Measurements from ENCODE around the gene GNA12. TPM values are rescaled to one million over a fixed set of nuclear protein-coding genes. Genes with fewer than 3 reads are reported as not detected.
A peak's percentile ranks its signal among the peaks of the same experiment; 100 is the strongest.

The GNA12 gene
- total RNA-seq, 4 donors from 2014 or later: 22.5 to 63.2 (median 35.1) TPM

DNA sequence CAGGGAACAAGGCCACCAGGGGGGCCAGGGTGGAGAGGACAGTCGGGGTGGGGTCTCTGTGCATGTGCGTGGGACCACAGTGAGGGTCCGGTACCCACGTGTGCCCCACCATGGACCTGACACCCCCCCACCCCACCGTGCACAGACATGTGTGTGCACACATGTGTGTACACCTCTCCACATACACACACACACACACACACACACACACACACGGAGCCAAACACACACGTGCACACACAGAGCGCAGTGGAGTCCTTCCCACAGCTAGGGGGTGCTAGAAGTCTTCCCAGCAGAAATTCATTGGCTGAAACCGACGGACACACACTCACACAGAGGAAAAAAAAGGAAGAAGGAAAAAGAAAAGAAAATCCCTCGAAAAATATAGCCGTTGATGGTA, 42.8 kb upstream of the GNA12 start:
- Histone ChIP-seq H3K4me1 (no peaks in the 10 kb centered on the region), H3K9me3 (no peaks in the 10 kb centered on the region), H3K36me3 (no peaks in the 10 kb centered on the region), H3K27ac (no peak overlapping the region), H3K27me3 (peaks cover 34% of the 10 kb centered on the region), H3K4me3 (no peak overlapping the region)
- ATAC-seq: peak; percentile 30
- 0 to 20% methylated on average over 4 to 10 of the region's 12 CpGs for WGBS, 2 donors (ENCODE audit: low coverage in 1 of 2)
- TF ChIP-seq POLR2AphosphoS5 (IDR thresholded peaks at IDR 0.05) (no peak), EP300 (IDR thresholded peaks at IDR 0.05) (no peak), POLR2A (IDR thresholded peaks at IDR 0.05) (no peak)
- TF ChIP-seq, protein P1, sequence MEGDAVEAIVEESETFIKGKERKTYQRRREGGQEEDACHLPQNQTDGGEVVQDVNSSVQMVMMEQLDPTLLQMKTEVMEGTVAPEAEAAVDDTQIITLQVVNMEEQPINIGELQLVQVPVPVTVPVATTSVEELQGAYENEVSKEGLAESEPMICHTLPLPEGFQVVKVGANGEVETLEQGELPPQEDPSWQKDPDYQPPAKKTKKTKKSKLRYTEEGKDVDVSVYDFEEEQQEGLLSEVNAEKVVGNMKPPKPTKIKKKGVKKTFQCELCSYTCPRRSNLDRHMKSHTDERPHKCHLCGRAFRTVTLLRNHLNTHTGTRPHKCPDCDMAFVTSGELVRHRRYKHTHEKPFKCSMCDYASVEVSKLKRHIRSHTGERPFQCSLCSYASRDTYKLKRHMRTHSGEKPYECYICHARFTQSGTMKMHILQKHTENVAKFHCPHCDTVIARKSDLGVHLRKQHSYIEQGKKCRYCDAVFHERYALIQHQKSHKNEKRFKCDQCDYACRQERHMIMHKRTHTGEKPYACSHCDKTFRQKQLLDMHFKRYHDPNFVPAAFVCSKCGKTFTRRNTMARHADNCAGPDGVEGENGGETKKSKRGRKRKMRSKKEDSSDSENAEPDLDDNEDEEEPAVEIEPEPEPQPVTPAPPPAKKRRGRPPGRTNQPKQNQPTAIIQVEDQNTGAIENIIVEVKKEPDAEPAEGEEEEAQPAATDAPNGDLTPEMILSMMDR (IDR thresholded peaks at IDR 0.05): peak in 3 of 4 experiments; percentile 52 to 64 (median 60)

DNA sequence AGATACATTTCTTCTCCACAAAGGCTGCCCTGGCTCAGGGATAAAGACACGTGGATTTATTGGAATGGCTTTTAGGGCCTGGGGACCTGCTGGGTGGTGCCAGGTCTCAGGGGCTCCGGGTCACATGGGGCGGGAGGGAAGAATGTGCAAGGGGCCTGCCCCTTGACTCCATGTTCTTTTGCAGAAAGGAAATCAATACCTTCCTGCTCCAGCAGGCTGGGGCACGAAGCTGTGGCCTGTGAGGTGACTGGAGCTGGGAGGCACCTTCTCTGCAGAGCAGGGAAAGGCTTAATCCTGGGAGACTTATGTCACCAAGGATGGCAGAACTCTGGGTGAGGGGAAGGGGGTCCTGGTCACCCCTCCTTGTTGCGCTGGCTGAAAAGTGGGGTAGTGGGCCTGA, 42.3 kb upstream of the GNA12 start:
- no peaks in the 10 kb centered on the region for H3K4me1 ChIP-seq
- TF ChIP-seq EP300 (IDR thresholded peaks at IDR 0.05): no peak
- no peak for TF ChIP-seq POLR2A (IDR thresholded peaks at IDR 0.05)
- no peak for TF ChIP-seq POLR2AphosphoS5 (IDR thresholded peaks at IDR 0.05)
- TF ChIP-seq, protein P1 (IDR thresholded peaks at IDR 0.05): no peak
- H3K9me3 ChIP-seq: no peaks in the 10 kb centered on the region
- no peak overlapping the region for H3K27ac ChIP-seq
- no peak for ATAC-seq
- no peak overlapping the region for H3K4me3 ChIP-seq
- no peaks in the 10 kb centered on the region for H3K36me3 ChIP-seq
- 100% methylated on average over 1 of the region's 5 CpGs; no CpG with 5 or more reads in 1 of the 2 donors for WGBS, 2 donors (ENCODE audit: low coverage in 1 of 2)
- peaks cover 29% of the 10 kb centered on the region for H3K27me3 ChIP-seq

DNA sequence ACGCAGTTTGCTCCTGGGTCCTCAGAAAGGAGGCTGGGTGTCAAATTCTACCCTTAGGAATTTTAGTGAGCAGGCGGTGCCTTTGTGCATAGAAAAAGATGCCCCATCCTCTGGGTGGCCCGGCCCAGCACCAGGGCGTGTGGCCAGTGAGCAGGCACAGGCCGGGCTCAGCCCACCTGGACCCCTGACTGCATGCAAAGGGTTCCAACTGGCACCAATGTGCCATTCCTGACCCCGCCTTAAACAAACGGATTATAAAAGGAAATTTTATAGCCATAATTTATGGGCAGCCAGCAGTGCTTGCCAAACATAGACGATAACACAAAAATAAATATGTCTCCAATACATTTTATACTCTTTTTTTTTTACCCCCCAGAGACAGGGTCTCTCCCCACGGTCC, 40.1 kb upstream of the GNA12 start:
- WGBS, 2 donors (ENCODE audit: low coverage in 1 of 2): 43 to 60% methylated on average over 4 to 6 of the region's 9 CpGs
- H3K27me3 ChIP-seq: peaks cover 15% of the 10 kb centered on the region
- H3K36me3 ChIP-seq: no peaks in the 10 kb centered on the region
- no peak for TF ChIP-seq POLR2AphosphoS5 (IDR thresholded peaks at IDR 0.05)
- TF ChIP-seq, protein P1 (IDR thresholded peaks at IDR 0.05): no peak
- no peak for TF ChIP-seq EP300 (IDR thresholded peaks at IDR 0.05)
- TF ChIP-seq POLR2A (IDR thresholded peaks at IDR 0.05): no peak
- H3K9me3 ChIP-seq: no peaks in the 10 kb centered on the region
- ATAC-seq: no peak
- no peaks in the 10 kb centered on the region for H3K4me1 ChIP-seq
- no peak overlapping the region for H3K4me3 ChIP-seq
- no peak overlapping the region for H3K27ac ChIP-seq

DNA sequence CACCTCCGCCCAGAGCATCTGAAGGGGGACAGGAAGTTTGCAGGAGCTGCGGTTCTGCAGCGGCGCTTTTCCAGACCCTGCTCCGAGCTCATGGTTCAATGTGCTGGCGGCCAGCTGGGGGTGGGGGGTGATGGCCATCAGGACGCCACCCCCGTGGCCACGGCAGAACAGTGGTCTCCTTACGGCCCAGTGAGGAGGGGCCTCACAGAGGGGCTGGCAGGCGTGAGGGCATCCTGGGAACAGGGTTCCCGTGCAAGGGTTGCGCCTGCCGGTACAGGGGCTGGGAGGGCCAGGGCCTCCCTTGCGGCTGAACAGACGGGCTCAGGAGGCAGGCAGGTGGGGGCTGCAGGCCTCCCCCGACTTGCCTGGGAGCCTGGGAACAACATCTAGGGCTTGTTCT, 39.0 kb upstream of the GNA12 start:
- no peaks in the 10 kb centered on the region for H3K9me3 ChIP-seq
- WGBS, 2 donors (ENCODE audit: low coverage in 1 of 2): 70 to 100% methylated on average over 2 to 4 of the region's 17 CpGs
- no peak overlapping the region for H3K27ac ChIP-seq
- H3K4me3 ChIP-seq: no peak overlapping the region
- H3K4me1 ChIP-seq: no peaks in the 10 kb centered on the region
- ATAC-seq: no peak
- H3K27me3 ChIP-seq: peaks cover 15% of the 10 kb centered on the region
- H3K36me3 ChIP-seq: no peaks in the 10 kb centered on the region
- no peak for TF ChIP-seq POLR2AphosphoS5 (IDR thresholded peaks at IDR 0.05)
- TF ChIP-seq, protein P1 (IDR thresholded peaks at IDR 0.05): no peak
- no peak for TF ChIP-seq POLR2A (IDR thresholded peaks at IDR 0.05)
- TF ChIP-seq EP300 (IDR thresholded peaks at IDR 0.05): no peak

DNA sequence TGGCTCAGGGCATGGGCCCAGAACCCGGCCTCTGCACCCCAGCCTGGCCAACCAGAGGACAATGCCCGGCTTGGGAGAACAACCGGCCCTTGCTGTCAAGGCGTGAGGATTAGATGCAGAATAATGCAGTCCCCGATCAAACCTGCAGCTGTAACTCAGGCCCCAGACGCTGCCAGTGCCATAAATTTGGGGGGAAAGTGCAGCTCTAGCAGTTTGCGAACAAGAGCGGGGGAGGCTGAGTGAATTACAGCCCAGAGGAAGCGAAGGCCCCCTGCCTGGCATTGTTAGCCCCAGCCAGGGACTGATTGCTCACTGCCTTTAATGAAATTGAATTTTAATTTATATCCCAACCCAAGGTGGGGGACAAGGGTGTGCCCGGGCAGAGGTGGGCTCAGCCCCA, 38.0 kb upstream of the GNA12 start:
- ATAC-seq: no peak
- peaks cover 15% of the 10 kb centered on the region for H3K27me3 ChIP-seq
- no peaks in the 10 kb centered on the region for H3K4me1 ChIP-seq
- TF ChIP-seq, protein P1 (IDR thresholded peaks at IDR 0.05): no peak
- no peak for TF ChIP-seq POLR2A (IDR thresholded peaks at IDR 0.05)
- no peak for TF ChIP-seq POLR2AphosphoS5 (IDR thresholded peaks at IDR 0.05)
- no peak for TF ChIP-seq EP300 (IDR thresholded peaks at IDR 0.05)
- H3K27ac ChIP-seq: no peak overlapping the region
- 79% methylated on average over 4 of the region's 10 CpGs; no CpG with 5 or more reads in 1 of the 2 donors for WGBS, 2 donors (ENCODE audit: low coverage in 1 of 2)
- H3K4me3 ChIP-seq: no peak overlapping the region
- no peaks in the 10 kb centered on the region for H3K9me3 ChIP-seq
- H3K36me3 ChIP-seq: no peaks in the 10 kb centered on the region

Measured in gastroesophageal sphincter (tissue), 4 donors.